Stimulated activated CD8-positive, alpha-beta memory T cell treated with anti-CD3 and anti-CD28 coated beads, Interleukin-4, amount 100 ng/mL, for 4 hours (primary cell): Measurements from ENCODE around the gene SNHG17.

Experiments
- DNase-seq, 2 donors: peaks; one replicate each; pipeline ENCODE4 v3.0.0-alpha.2; 2020; ENCODE audit warnings: low read depth in 2 of 2, low spot score in 1 of 2

Gene SNHG17

DNA sequence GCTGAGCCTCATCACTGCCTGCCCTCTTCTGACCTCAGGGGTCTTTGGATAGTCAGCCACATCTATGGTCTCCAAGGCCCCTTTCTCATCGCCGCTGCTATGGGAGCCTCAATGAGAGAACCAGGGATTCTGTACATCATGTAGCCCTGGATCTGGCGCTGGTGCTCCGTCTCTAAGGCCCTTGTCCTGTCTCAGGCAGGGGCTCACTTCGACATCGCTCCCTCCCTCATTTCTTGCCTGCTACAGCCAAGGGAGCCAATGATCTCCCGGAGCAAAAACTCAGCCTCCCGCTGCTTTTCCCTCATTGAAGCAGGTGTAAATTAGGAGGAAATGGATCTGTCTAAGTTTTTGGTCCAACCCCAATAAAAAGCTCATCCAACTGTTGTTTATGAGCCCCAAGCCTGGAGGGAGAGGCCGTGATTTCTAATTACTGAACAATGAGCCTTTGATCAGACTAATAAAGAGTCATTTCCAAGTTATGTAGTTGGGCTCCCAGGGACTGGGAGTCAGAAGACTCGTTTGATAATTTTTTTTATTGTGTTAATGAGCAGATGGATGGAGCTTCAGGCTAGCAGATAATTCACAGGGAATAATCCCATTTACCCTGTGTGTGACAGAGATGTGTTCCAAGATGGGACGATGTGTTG is 58.0 kb downstream of the SNHG17 start:
- DNase-seq = no peak

DNA sequence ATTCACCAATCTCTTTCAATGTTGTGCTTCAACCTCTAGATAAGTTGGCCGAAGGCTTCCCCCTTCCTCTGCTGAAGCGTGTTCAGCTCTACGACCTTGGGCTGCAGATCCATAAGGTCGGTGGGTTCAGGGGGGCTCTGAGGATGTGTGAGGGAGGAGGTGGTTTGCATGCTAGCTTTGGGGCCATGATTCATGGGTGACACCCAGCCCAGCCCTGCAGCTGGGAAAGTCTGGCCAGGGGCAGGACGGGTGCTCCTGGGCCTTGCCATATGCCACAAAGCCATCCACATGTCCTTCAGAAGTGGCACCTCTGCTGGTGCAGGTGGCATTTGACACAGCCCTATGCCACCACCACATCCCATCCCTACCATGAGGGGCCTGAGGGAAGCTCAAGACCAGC is 61.2 kb downstream of the SNHG17 start:
- DNase-seq = no peak

DNA sequence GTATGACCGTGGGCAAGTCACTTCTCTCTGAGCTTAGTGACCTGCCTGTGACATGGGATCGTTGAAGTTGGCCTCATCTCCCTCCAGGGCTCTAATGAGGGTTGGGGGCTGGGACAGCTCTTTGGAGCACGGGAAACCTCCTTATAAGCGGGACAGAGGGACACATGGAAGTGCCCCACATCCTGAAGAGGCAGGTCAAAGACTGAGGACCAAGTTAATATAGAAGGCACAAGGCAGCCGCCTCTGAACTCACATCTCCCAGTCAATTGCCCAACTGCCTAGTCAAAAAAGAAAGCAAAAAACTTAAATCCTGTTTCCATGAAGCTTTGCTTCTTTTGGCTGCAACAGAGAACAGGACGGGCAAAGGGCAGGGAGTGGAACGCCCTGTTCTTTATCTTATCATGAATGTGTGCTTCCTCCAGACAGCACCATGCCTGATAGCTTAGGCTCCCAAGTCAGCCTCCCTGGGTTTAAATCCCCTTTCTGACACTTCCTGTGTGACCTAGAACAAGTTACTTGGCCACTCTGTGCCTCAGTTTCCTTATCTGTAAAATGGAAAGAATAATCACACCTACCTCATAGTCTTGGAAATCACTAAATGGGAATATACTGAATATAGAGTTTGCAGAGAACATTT is 61.8 kb downstream of the SNHG17 start:
- no peak for DNase-seq

DNA sequence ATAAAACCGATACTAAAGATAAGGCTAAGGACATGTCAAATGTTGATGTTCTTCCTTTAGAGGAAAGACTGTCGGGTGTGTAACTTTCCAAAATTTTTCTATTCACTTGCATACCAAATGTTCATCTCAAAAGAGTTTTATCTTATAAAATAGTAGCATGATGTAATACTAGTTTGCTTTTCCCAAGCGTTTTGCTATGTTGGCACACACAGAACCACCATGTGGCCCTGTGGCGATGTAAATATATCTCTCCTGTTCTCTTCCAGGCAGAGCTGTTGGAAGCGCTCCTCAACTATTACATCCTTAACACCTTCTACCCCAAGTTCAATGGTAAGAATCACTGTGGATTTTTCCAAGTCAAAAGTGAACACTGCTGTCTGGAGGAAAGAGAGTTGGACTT is 62.3 kb downstream of the SNHG17 start:
- no peak for DNase-seq
